ENCODE data around the gene COX7A2. TPM values are rescaled to one million over a fixed set of nuclear protein-coding genes. Genes with fewer than 3 reads are reported as not detected.

COX7A2 gene
- total RNA-seq, 2 experiments from 2014 or later = 468 to 520 TPM

- H3K4me1 Mint-ChIP-seq = peaks cover 7% of the 10 kb centered on the region
- intact Hi-C loops (cut with DNase I, micrococcal nuclease) = no loop called here
- H3K27ac Mint-ChIP-seq = no peak overlapping the region
- H3K27me3 Mint-ChIP-seq = peaks cover 29% of the 10 kb centered on the region
- no peak for ATAC-seq
- CTCF ChIA-PET = interaction anchor here (0.6 to 2.7 kb wide), 5 partner anchors 9 to 1484 kb away, joined by 3 to 24 read pairs (median 5); partner anchors contain the start of gene COL12A1
- DNase-seq = no peak
- no peaks in the 10 kb centered on the region for H3K9me3 Mint-ChIP-seq (ENCODE audit: low read depth)
- H3K36me3 Mint-ChIP-seq (ENCODE audit: low read depth) = no peaks in the 10 kb centered on the region
- no peak overlapping the region for H3K4me3 Mint-ChIP-seq
- POLR2A ChIA-PET = no interaction called here
Measured at GRCh38 chr6:75220357-75220756, 23.2 kb downstream of the COX7A2 start.

GRCh38 chr6:75219263-75219662 lies 24.3 kb downstream of the COX7A2 start:
- Mint-ChIP-seq H3K27ac (no peak overlapping the region), H3K36me3 (ENCODE audit: low read depth) (no peaks in the 10 kb centered on the region), H3K4me1 (peaks cover 7% of the 10 kb centered on the region), H3K9me3 (ENCODE audit: low read depth) (no peaks in the 10 kb centered on the region), H3K4me3 (no peak overlapping the region), H3K27me3 (peaks cover 27% of the 10 kb centered on the region)
- intact Hi-C loops (cut with DNase I, micrococcal nuclease) = no loop called here
- CTCF ChIA-PET = interaction anchor here (0.9 to 2.7 kb wide), 3 partner anchors 10 to 1486 kb away, joined by 3 to 24 read pairs (median 5); partner anchors contain the start of gene COL12A1
- ATAC-seq (no peak), DNase-seq (no peak)
- POLR2A ChIA-PET = no interaction called here

GRCh38 chr6:75217193-75217592 lies 26.4 kb downstream of the COX7A2 start:
- Mint-ChIP-seq H3K9me3 (ENCODE audit: low read depth) (no peaks in the 10 kb centered on the region), H3K4me1 (peaks cover 7% of the 10 kb centered on the region), H3K27me3 (peaks cover 27% of the 10 kb centered on the region), H3K27ac (no peak overlapping the region), H3K4me3 (no peak overlapping the region), H3K36me3 (ENCODE audit: low read depth) (no peaks in the 10 kb centered on the region)
- no peak for DNase-seq
- ChIA-PET POLR2A (no interaction called here), CTCF (interaction anchor here (0.6 to 1.5 kb wide), 4 partner anchors 9 to 345 kb away, joined by 3 to 5 read pairs (median 3); no protein-coding TSS in a partner anchor)
- intact Hi-C loops (cut with DNase I, micrococcal nuclease) = no loop called here
- peak; percentile 63 for ATAC-seq

GRCh38 chr6:75215291-75215690 lies 28.3 kb downstream of the COX7A2 start:
- ATAC-seq = no peak

GRCh38 chr6:75213732-75214131 lies 29.9 kb downstream of the COX7A2 start:
- intact Hi-C loops (cut with DNase I, micrococcal nuclease) = loop anchor here in 1 of 2 experiments (2.0 kb wide), 1 partner anchor 313 kb away; no protein-coding TSS in a partner anchor
- DNase-seq = peak; percentile 17
- CTCF ChIA-PET = interaction anchor here (1.2 kb wide), 1 partner anchor 1475 kb away, joined by 3 read pairs; no protein-coding TSS in a partner anchor
- Mint-ChIP-seq H3K27me3 (peaks cover 36% of the 10 kb centered on the region), H3K27ac (no peak overlapping the region), H3K9me3 (ENCODE audit: low read depth) (no peaks in the 10 kb centered on the region), H3K4me3 (no peak overlapping the region), H3K36me3 (ENCODE audit: low read depth) (no peaks in the 10 kb centered on the region), H3K4me1 (peaks cover 11% of the 10 kb centered on the region)
- POLR2A ChIA-PET = no interaction called here
- ATAC-seq = no peak

More at GRCh38 chr6:75215291-75215690, 28.3 kb downstream of the COX7A2 start:
- intact Hi-C loops (cut with DNase I, micrococcal nuclease) = no loop called here
- Mint-ChIP-seq H3K36me3 (ENCODE audit: low read depth) (no peaks in the 10 kb centered on the region), H3K27ac (no peak overlapping the region), H3K9me3 (ENCODE audit: low read depth) (no peaks in the 10 kb centered on the region), H3K27me3 (peaks cover 34% of the 10 kb centered on the region), H3K4me1 (peaks cover 7% of the 10 kb centered on the region), H3K4me3 (no peak overlapping the region)
- POLR2A ChIA-PET = no interaction called here
- DNase-seq = no peak
- CTCF ChIA-PET = no interaction called here

GRCh38 chr6:75213112-75213511 lies 30.5 kb downstream of the COX7A2 start:
- ChIA-PET CTCF (interaction anchor here (1.2 kb wide), 1 partner anchor 1474 kb away, joined by 3 read pairs; no protein-coding TSS in a partner anchor), POLR2A (no interaction called here)
- no peak for ATAC-seq
- Mint-ChIP-seq H3K4me3 (no peak overlapping the region), H3K9me3 (ENCODE audit: low read depth) (no peaks in the 10 kb centered on the region), H3K4me1 (peaks cover 17% of the 10 kb centered on the region), H3K36me3 (ENCODE audit: low read depth) (no peaks in the 10 kb centered on the region), H3K27me3 (peaks cover 40% of the 10 kb centered on the region), H3K27ac (no peak overlapping the region)
- DNase-seq = no peak
- intact Hi-C loops (cut with DNase I, micrococcal nuclease) = loop anchor here in 1 of 2 experiments (2.0 kb wide), 1 partner anchor 314 kb away; no protein-coding TSS in a partner anchor

GRCh38 chr6:75211920-75212590 lies 31.5 kb downstream of the COX7A2 start:
- Mint-ChIP-seq H3K27ac (no peak overlapping the region), H3K9me3 (ENCODE audit: low read depth) (no peaks in the 10 kb centered on the region), H3K4me3 (no peak overlapping the region), H3K27me3 (peaks cover 47% of the 10 kb centered on the region), H3K4me1 (peaks cover 21% of the 10 kb centered on the region), H3K36me3 (ENCODE audit: low read depth) (no peaks in the 10 kb centered on the region)
- intact Hi-C loops (cut with DNase I, micrococcal nuclease) = loop anchor here (1.0 to 2.0 kb wide), 2 partner anchors 315 to 1473 kb away; no protein-coding TSS in a partner anchor
- DNase-seq = no peak
- no peak for ATAC-seq
- CTCF ChIA-PET = interaction anchor here (0.7 to 5.6 kb wide), 16 partner anchors 9 to 1479 kb away, joined by 3 to 46 read pairs (median 6); no protein-coding TSS in a partner anchor
- POLR2A ChIA-PET = no interaction called here

- peaks cover 53% of the 10 kb centered on the region for H3K27me3 Mint-ChIP-seq
- H3K4me1 Mint-ChIP-seq = peaks cover 29% of the 10 kb centered on the region
- DNase-seq = peak; percentile 63
- ChIA-PET CTCF (interaction anchor here (0.6 to 5.7 kb wide), 24 partner anchors 8 to 1478 kb away, joined by 3 to 72 read pairs (median 6); no protein-coding TSS in a partner anchor), POLR2A (no interaction called here)
- H3K9me3 Mint-ChIP-seq (ENCODE audit: low read depth) = no peaks in the 10 kb centered on the region
- H3K36me3 Mint-ChIP-seq (ENCODE audit: low read depth) = no peaks in the 10 kb centered on the region
- H3K4me3 Mint-ChIP-seq = no peak overlapping the region
- intact Hi-C loops (cut with DNase I, micrococcal nuclease) = loop anchor here (1.0 to 2.0 kb wide), 2 partner anchors 316 to 1472 kb away; no protein-coding TSS in a partner anchor
- no peak for ATAC-seq
- H3K27ac Mint-ChIP-seq = no peak overlapping the region
Measured at GRCh38 chr6:75210885-75211739, 32.5 kb downstream of the COX7A2 start.

GRCh38 chr6:75209184-75209723 lies 34.3 kb downstream of the COX7A2 start:
- Mint-ChIP-seq H3K27ac (no peak overlapping the region), H3K36me3 (ENCODE audit: low read depth) (no peaks in the 10 kb centered on the region), H3K4me1 (peaks cover 48% of the 10 kb centered on the region), H3K27me3 (peaks cover 65% of the 10 kb centered on the region), H3K9me3 (ENCODE audit: low read depth) (no peaks in the 10 kb centered on the region), H3K4me3 (no peak overlapping the region)
- ChIA-PET CTCF (interaction anchor here (0.6 to 5.7 kb wide), 48 partner anchors 11 to 1739 kb away, joined by 3 to 72 read pairs (median 4); no protein-coding TSS in a partner anchor), POLR2A (no interaction called here)
- intact Hi-C loops (cut with DNase I, micrococcal nuclease) = loop anchor here (1.0 to 10.0 kb wide), 10 partner anchors 634 to 1534 kb away; no protein-coding TSS in a partner anchor
- DNase-seq = no peak
- no peak for ATAC-seq

- ChIA-PET CTCF (interaction anchor here (0.6 to 5.7 kb wide), 53 partner anchors 9 to 1549 kb away, joined by 3 to 72 read pairs (median 4); partner anchors contain the start of gene COX7A2), POLR2A (no interaction called here)
- Mint-ChIP-seq H3K36me3 (ENCODE audit: low read depth) (no peaks in the 10 kb centered on the region), H3K27me3 (peaks cover 72% of the 10 kb centered on the region), H3K4me3 (peak overlapping the region; percentile 37), H3K27ac (no peak overlapping the region), H3K9me3 (ENCODE audit: low read depth) (no peaks in the 10 kb centered on the region), H3K4me1 (peaks cover 51% of the 10 kb centered on the region)
- peak; percentile 85 for ATAC-seq
- peak; percentile 90 for DNase-seq
- intact Hi-C loops (cut with DNase I, micrococcal nuclease) = loop anchor here (1.0 to 10.0 kb wide), 10 partner anchors 634 to 1534 kb away; no protein-coding TSS in a partner anchor
Measured at GRCh38 chr6:75208298-75209183, 35.1 kb downstream of the COX7A2 start.

Measured in activated CD4-positive, alpha-beta T cell treated with anti-CD3 and anti-CD28 coated beads for 36 hours (primary cell).